Body of pancreas (tissue), 4 donors: ENCODE data around the gene TAOK3. TPM values are rescaled to one million over a fixed set of nuclear protein-coding genes. Genes with fewer than 3 reads are reported as not detected.
A peak's percentile ranks its signal among the peaks of the same experiment; 100 is the strongest.

Source experiments
- ATAC-seq: fragments of 150-250 bp; one replicate; pipeline ENCODE4 v1.9.1; 2016
- DNase-seq, 4 donors: peaks; one replicate each; pipeline ENCODE4 v3.0.0-alpha.2; 2019
- H3K27ac ChIP-seq, 4 donors: fragments of 200-600 bp; sonication (generic); 1 replicate in 3 of 4; 2 replicates in 1 of 4; pipeline versions ENCODE4 v1.5.1 to v1.6.1; 2016 to 2019; ENCODE audit warnings: mild to moderate bottlenecking in 1 of 4, mixed read lengths in 1 of 4, moderate library complexity in 1 of 4
- H3K27me3 ChIP-seq, 2 donors: fragments of 200-600 bp; sonication (generic); one replicate each; pipeline ENCODE4 v1.6.0; 2016; ENCODE audit warnings: mild to moderate bottlenecking in 1 of 2
- H3K36me3 ChIP-seq, 2 donors: fragments of 200-600 bp; sonication (generic); replicated peaks in 1 of 2; 2 replicates each; pipeline ENCODE4 v1.5.1; 2016; ENCODE audit warnings: low read depth in 2 of 2; ENCODE audit not compliant: insufficient read depth in 1 of 2
- H3K4me1 ChIP-seq: fragments of 200-600 bp; sonication (generic); one replicate; pipeline ENCODE4 v1.6.0; 2016
- H3K4me3 ChIP-seq, 2 donors: fragments of 200-600 bp; sonication (generic); 1 replicate in 1 of 2; 2 replicates in 1 of 2; pipeline ENCODE4 v1.5.1; 2016 to 2019
- H3K9me3 ChIP-seq, 3 donors: fragments of 200-600 bp; sonication (generic); 1 replicate in 2 of 3; 2 replicates in 1 of 3; pipeline ENCODE4 v1.5.1; 2016
- POLR2A ChIP-seq, 3 donors: fragments of 450-650 bp; IDR thresholded peaks; one replicate each; pipeline ENCODE4 v1.6.1; 2016; ENCODE audit warnings: antibody characterized with exemption in 3 of 3, mild to moderate bottlenecking in 2 of 3
- WGBS, 2 donors: methylation state at CpG; one replicate each; pipeline ENCODE4 v1.1.5; 2017; 5-methylcytosine and 5-hydroxymethylcytosine counted together
- intact Hi-C: fragments of 100-400 bp; cut with DNase I; formaldehyde crosslinking; loops from one replicate; pipeline ENCODE4 v1.15.1; 2023
- total RNA-seq, 2 donors: library from RNA; depleted of rRNA; stranded (reverse); fragments of >200 nt; gene quantifications; one replicate each; pipeline ENCODE4 v1.1.0, GENCODE V29; 2016
- TF ChIP-seq, protein P1 (sequence below), 7 experiments: fragments of 450-650 bp in 4 of 7; fragments of 200-600 bp in 3 of 7; sonication (generic) in 3 of 7; IDR thresholded peaks; one replicate each; pipeline ENCODE4 v1.5.1; 2016 to 2019; ENCODE audit warnings: antibody characterized with exemption in 7 of 7

Gene TAOK3
- total RNA-seq, 2 donors from 2014 or later: 15.6 to 29.3 TPM

DNA sequence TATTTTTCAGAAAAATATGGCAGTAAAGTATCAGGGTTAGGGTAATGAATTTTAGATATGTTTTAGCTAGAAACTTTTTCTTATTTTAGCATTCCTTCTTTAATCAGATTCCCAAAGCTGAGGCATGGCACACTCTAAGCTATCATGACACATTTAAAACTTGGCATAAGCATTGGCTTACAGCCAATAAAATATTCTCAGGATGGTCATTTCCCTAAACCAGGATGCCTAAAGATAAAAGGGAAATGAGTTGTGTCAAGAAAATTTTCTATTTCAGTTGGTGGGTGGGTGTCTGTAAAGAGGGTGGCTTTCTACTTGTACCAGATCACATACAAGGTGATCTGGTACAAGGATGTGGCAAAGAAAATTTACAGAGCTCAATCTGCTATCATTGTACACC is 189.0 kb downstream of the TAOK3 start:
- DNase-seq (no peak), ATAC-seq (no peak)
- peaks cover 0 to 2% of the 10 kb centered on the region in 2 donors for H3K36me3 ChIP-seq
- peaks cover 50% of the 10 kb centered on the region for H3K4me1 ChIP-seq
- intact Hi-C loops: no loop called here
- H3K4me3 ChIP-seq: no peak overlapping the region
- no peaks in the 10 kb centered on the region for H3K27me3 ChIP-seq
- TF ChIP-seq POLR2A (IDR thresholded peaks at IDR 0.05): no peak
- TF ChIP-seq, protein P1, sequence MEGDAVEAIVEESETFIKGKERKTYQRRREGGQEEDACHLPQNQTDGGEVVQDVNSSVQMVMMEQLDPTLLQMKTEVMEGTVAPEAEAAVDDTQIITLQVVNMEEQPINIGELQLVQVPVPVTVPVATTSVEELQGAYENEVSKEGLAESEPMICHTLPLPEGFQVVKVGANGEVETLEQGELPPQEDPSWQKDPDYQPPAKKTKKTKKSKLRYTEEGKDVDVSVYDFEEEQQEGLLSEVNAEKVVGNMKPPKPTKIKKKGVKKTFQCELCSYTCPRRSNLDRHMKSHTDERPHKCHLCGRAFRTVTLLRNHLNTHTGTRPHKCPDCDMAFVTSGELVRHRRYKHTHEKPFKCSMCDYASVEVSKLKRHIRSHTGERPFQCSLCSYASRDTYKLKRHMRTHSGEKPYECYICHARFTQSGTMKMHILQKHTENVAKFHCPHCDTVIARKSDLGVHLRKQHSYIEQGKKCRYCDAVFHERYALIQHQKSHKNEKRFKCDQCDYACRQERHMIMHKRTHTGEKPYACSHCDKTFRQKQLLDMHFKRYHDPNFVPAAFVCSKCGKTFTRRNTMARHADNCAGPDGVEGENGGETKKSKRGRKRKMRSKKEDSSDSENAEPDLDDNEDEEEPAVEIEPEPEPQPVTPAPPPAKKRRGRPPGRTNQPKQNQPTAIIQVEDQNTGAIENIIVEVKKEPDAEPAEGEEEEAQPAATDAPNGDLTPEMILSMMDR (IDR thresholded peaks at IDR 0.05): no peak
- no peaks in the 10 kb centered on the region for H3K9me3 ChIP-seq
- H3K27ac ChIP-seq: peak overlapping the region; percentile 16 to 78 (median 60)

DNA sequence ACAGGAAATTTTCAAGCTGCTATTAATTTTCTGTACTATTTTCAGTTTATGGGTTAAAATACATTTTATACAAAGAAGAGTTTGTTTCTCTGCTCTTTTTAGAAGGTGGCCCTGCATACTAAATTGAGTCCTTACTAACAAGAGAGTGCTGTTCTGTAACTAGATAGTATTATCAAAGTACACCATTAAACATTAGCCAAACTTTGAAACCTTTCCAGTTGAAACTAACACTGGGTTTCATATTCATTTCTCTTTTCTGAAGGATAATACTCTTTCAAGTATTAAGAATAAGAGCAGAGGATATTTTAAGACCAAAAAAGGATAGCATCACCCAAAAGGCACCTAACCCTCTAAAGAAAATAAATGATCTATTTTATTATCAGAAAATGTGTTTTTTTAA is 189.6 kb downstream of the TAOK3 start:
- peaks cover 50% of the 10 kb centered on the region for H3K4me1 ChIP-seq
- H3K9me3 ChIP-seq: no peaks in the 10 kb centered on the region
- ATAC-seq: peak; percentile 59
- no peaks in the 10 kb centered on the region for H3K27me3 ChIP-seq
- intact Hi-C loops: no loop called here
- H3K27ac ChIP-seq: peak overlapping the region; percentile 1 to 78 (median 60)
- H3K4me3 ChIP-seq: no peak overlapping the region
- no peak for TF ChIP-seq POLR2A (IDR thresholded peaks at IDR 0.05)
- TF ChIP-seq, protein P1 (IDR thresholded peaks at IDR 0.05): no peak
- no peak for DNase-seq
- peaks cover 0 to 2% of the 10 kb centered on the region in 2 donors for H3K36me3 ChIP-seq

DNA sequence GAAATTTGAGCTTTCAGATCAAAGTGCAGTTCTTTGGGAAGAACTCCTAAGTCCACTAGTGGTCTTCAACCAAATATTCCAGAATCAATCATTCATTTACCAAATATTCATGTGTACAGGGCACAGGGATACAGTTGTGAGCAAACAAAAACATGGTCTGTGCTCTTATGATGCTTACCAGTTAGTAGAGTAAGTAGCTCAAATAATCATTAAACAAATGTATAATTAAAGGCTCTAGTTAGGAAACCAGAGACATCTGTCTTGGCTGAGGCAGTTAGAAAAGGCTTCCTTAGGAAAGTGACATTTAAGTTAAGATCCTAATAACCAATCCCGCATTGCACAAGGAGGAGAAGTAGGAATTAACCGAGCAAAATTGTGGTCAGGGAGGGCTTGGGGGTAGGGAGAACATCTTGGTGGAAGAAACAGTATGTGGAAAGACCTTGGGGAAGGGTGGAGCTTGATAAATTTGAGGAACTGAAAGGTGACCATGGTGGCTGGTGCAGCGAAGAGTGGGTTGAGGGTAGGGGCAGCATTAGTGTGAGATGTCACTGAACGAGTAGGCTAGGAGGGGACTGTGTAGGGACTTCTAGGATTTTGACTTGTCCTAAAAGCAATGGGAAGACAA is 196.8 kb downstream of the TAOK3 start:
- Histone ChIP-seq H3K4me3 (no peak overlapping the region), H3K9me3 (no peaks in the 10 kb centered on the region), H3K36me3 (peaks cover 0 to 15% of the 10 kb centered on the region in 2 donors), H3K4me1 (no peaks in the 10 kb centered on the region), H3K27me3 (no peaks in the 10 kb centered on the region), H3K27ac (no peak overlapping the region)
- DNase-seq (peak in 1 of 4 donors; percentile 27), ATAC-seq (no peak)
- TF ChIP-seq POLR2A (IDR thresholded peaks at IDR 0.05): no peak
- intact Hi-C loops: loop anchor here (10.0 kb wide), 1 partner anchor 199 kb away; the partner anchor contains the start of genes SUDS3 and TAOK3
- WGBS, 2 donors: 75 to 83% methylated on average over 4 of the region's 4 CpGs

DNA sequence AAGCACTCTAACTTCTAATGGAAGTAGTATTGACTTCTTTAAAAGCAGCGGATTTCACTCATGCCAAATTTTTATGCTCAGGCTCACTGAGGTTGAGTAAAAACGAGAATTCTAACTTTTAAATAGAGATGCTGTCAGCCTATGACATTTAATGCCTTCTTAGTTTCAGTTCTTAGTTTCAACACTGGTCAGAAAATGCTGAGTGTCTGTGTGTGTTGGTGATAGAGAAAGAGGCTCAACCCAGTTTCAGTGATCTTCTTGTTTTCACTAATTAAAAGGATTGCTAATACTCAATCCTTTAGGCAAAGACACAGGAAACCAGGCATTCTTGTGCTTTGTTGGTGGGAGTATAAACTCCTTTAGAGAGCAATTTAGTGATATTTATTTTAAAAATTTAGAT is 205.8 kb downstream of the TAOK3 start:
- intact Hi-C loops: no loop called here
- TF ChIP-seq, protein P1 (IDR thresholded peaks at IDR 0.05): no peak
- TF ChIP-seq POLR2A (IDR thresholded peaks at IDR 0.05): no peak
- no peaks in the 10 kb centered on the region for H3K4me1 ChIP-seq
- no peak overlapping the region for H3K27ac ChIP-seq
- WGBS, 2 donors: 82 to 83% methylated on average over 2 of the region's 2 CpGs
- no peaks in the 10 kb centered on the region for H3K9me3 ChIP-seq
- ATAC-seq (no peak), DNase-seq (no peak)
- peaks cover 0 to 6% of the 10 kb centered on the region in 2 donors for H3K36me3 ChIP-seq
- no peaks in the 10 kb centered on the region for H3K27me3 ChIP-seq
- no peak overlapping the region for H3K4me3 ChIP-seq

DNA sequence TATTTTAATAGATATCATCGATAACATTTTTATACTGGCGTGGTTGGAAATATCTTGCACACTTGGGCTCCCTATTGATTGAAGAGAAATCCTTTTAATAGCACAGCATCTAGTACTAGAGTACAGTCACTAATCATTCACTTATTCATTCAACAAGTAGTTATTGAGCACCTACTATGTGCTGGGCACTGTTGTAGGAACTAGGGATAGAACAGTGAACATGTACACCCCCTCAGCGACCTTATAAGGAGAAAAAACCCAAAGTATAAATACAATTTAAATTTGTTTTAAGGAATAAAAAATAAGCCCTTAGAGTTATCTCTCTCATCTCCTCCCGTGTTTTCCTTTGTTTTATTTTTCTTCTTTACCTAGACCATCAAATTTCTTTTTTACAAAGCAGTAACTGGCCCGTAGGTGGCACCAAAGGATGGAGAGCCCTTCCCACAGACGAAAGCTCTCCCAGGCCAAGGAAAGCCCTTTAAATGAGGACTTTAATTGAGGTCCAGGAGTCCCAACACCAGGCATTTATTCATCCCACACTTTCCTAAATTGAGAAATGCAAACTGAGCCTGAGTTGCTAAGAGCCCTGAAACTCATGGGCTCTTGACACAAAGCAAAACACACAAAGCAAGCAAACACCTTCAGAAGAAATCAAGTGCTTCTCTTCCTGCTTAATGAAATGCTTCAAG is 207.8 kb downstream of the TAOK3 start:
- TF ChIP-seq, protein P1 (IDR thresholded peaks at IDR 0.05): peak; percentile 19 to 52 (median 44)
- TF ChIP-seq POLR2A (IDR thresholded peaks at IDR 0.05): no peak
- Histone ChIP-seq H3K4me3 (no peak overlapping the region), H3K27me3 (no peaks in the 10 kb centered on the region), H3K9me3 (no peaks in the 10 kb centered on the region), H3K36me3 (peaks cover 0 to 8% of the 10 kb centered on the region in 2 donors), H3K4me1 (no peaks in the 10 kb centered on the region), H3K27ac (peak overlapping the region in 1 of 4 donors; percentile 15)
- DNase-seq (peak in 3 of 4 donors; percentile 26 to 44 (median 29)), ATAC-seq (peak; percentile 56)
- 53% methylated on average over 6 of the region's 6 CpGs for WGBS, 2 donors
- intact Hi-C loops: no loop called here
